Esophagus squamous epithelium (tissue), 4 donors: ENCODE data around the gene ELP4.

ENCODE experiments used
- POLR2A ChIP-seq, 4 donors: fragments of 450-650 bp; IDR thresholded peaks; one replicate each; pipeline ENCODE4 v1.6.1; 2017; ENCODE audit warnings: antibody characterized with exemption in 4 of 4, mild to moderate bottlenecking in 4 of 4, moderate library complexity in 3 of 4
- TF ChIP-seq, protein P1 (sequence below), 6 experiments: fragments of 450-650 bp in 4 of 6; fragments of 200-600 bp in 2 of 6; sonication (generic) in 2 of 6; IDR thresholded peaks; one replicate each; pipeline ENCODE4 v1.5.1; 2016 to 2019; ENCODE audit warnings: antibody characterized with exemption in 6 of 6, mild to moderate bottlenecking in 4 of 6, moderate library complexity in 4 of 6

DNA sequence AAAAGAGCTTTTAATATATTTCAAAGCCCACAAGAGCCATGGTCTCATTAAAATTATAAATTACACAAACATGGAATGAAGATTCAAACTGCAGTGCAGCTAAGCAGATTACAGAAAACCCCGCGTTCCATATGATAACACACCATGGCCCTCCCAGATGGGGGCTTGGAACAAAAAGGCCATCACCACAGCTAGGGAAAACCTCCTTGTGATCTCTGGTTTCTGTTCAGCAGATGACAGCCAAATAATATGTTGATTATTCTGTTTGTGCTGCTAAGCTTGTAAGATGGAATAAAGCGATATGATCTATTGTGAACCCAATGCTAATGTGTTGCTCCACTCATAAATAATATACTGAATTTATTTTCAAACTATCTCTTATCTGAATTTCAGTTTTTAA is 28.6 kb upstream of the ELP4 start:
- TF ChIP-seq, protein P1, sequence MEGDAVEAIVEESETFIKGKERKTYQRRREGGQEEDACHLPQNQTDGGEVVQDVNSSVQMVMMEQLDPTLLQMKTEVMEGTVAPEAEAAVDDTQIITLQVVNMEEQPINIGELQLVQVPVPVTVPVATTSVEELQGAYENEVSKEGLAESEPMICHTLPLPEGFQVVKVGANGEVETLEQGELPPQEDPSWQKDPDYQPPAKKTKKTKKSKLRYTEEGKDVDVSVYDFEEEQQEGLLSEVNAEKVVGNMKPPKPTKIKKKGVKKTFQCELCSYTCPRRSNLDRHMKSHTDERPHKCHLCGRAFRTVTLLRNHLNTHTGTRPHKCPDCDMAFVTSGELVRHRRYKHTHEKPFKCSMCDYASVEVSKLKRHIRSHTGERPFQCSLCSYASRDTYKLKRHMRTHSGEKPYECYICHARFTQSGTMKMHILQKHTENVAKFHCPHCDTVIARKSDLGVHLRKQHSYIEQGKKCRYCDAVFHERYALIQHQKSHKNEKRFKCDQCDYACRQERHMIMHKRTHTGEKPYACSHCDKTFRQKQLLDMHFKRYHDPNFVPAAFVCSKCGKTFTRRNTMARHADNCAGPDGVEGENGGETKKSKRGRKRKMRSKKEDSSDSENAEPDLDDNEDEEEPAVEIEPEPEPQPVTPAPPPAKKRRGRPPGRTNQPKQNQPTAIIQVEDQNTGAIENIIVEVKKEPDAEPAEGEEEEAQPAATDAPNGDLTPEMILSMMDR (IDR thresholded peaks at IDR 0.05), result no peak
- TF ChIP-seq POLR2A (IDR thresholded peaks at IDR 0.05), result no peak
